GM19023 (cell line): Measurements from ENCODE around the gene TNS3.

Source experiments
- ATAC-seq: cut with Tn5 transposase; IDR thresholded peaks from one replicate; pipeline ENCODE4 v1.9.1; 2021; ENCODE audit warnings: mild to moderate bottlenecking, moderate library complexity; ENCODE audit not compliant: unreplicated experiment

Gene TNS3

GRCh38 chr7:47438411-47439029, 143.4 kb downstream of the TNS3 start:
- no peak for ATAC-seq

- ATAC-seq: no peak
Measured at GRCh38 chr7:47435889-47436312, 146.0 kb downstream of the TNS3 start.

GRCh38 chr7:47433564-47433895, 148.4 kb downstream of the TNS3 start:
- ATAC-seq: no peak

- no peak for ATAC-seq
Measured at GRCh38 chr7:47432671-47433563, 149.0 kb downstream of the TNS3 start.

- ATAC-seq: no peak
Measured at GRCh38 chr7:47430422-47430821, 151.5 kb downstream of the TNS3 start.

GRCh38 chr7:47428768-47429472, 153.0 kb downstream of the TNS3 start:
- ATAC-seq: no peak

- no peak for ATAC-seq
Measured at GRCh38 chr7:47428052-47428767, 153.7 kb downstream of the TNS3 start.

- no peak for ATAC-seq
Measured at GRCh38 chr7:47427051-47427643, 154.8 kb downstream of the TNS3 start.

- no peak for ATAC-seq
Measured at GRCh38 chr7:47424523-47424922, 157.4 kb downstream of the TNS3 start.

- no peak for ATAC-seq
Measured at GRCh38 chr7:47423196-47423595, 158.7 kb downstream of the TNS3 start.

GRCh38 chr7:47422611-47423010, 159.3 kb downstream of the TNS3 start:
- ATAC-seq: no peak

- ATAC-seq: no peak
Measured at GRCh38 chr7:47421456-47421855, 160.5 kb downstream of the TNS3 start.

- ATAC-seq: no peak
Measured at GRCh38 chr7:47420122-47420780, 161.7 kb downstream of the TNS3 start.

GRCh38 chr7:47419471-47419870, 162.4 kb downstream of the TNS3 start:
- ATAC-seq: no peak

GRCh38 chr7:47418601-47419309, 163.2 kb downstream of the TNS3 start:
- ATAC-seq: no peak

- ATAC-seq: no peak
Measured at GRCh38 chr7:47416492-47417480, 165.1 kb downstream of the TNS3 start.

GRCh38 chr7:47415318-47416212, 166.3 kb downstream of the TNS3 start:
- no peak for ATAC-seq
